Stimulated activated CD4-positive, alpha-beta T cell treated with anti-CD3 and anti-CD28 coated beads, Interleukin-15, amount 100 ng/mL, for 1 hour (primary cell): ENCODE data around the gene PGK1.

Experiments used
- DNase-seq, 2 donors: peaks; one replicate each; pipeline ENCODE4 v3.0.0-alpha.2; 2020; ENCODE audit warnings: low read depth in 1 of 2, low spot score in 1 of 2

The PGK1 gene

GRCh38 chrX:78165425-78165824, 61.4 kb downstream of the PGK1 start:
- DNase-seq = no peak

GRCh38 chrX:78168065-78168464, 64.0 kb downstream of the PGK1 start:
- no peak for DNase-seq
